ENCODE results near the gene PRSS57.

GRCh38 chr19:688214-688613 is 7.0 kb downstream of the PRSS57 start:
- no peak for TF ChIP-seq FOXM1 (IDR thresholded peaks at IDR 0.05; ENCODE audit: borderline replicate concordance, low read depth)
- no peak for TF ChIP-seq YY1 (IDR thresholded peaks at IDR 0.05; ENCODE audit: low read depth)
- TF ChIP-seq MAX (IDR thresholded peaks at IDR 0.05), result no peak
- no peak for TF ChIP-seq EP300 (IDR thresholded peaks at IDR 0.05; ENCODE audit: borderline replicate concordance)

Measured in Ishikawa (cell line).